Activated CD8-positive, alpha-beta memory T cell treated with anti-CD3 and anti-CD28 coated beads for 4 hours (primary cell): Measurements from ENCODE around the gene ADGRG1.
A peak's percentile ranks its signal among the peaks of the same experiment; 100 is the strongest.

Source experiments
- DNase-seq, 2 donors: peaks; one replicate each; pipeline ENCODE4 v3.0.0-alpha.2; 2020; ENCODE audit warnings: low read depth in 2 of 2

Gene ADGRG1

DNA sequence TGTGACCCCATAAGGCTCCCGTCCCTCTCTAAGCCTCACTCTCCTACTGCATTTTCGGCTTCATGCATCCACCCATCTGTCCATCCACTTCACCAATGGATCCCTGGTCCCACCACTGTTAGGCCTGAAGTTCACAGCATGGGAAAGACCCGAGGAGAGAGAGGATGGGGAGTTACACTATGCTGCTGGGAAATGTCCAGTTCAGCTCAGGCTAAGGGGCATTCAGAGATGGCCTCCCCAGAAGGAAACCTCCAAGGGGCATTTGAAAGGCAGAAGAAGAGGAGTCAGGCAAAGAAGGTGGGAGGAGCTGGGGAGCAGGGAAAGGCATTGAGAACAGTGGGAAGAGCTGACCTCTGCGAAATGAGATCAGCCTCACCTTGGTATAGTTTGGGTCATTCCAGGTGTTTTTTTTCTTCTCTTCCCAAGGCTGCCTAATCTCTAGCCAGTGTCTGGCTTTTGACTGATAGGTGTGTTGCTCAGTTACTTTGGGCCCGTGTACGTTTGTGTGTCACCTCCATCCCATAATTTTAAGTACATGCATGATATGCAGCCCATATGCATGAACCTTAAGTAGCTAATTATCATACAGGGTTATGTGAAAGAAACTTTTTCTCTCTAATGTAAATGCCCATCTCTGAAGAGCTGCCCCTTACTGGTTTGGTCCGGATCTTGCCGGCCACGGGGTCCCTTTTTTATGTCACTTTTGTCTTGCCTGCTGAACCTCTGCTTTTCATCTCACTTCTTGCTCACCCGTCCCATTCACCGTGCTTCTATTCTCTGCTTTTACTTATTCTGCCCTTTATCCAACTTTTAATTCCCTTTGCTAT lies 54.6 kb downstream of the ADGRG1 start:
- DNase-seq: no peak

DNA sequence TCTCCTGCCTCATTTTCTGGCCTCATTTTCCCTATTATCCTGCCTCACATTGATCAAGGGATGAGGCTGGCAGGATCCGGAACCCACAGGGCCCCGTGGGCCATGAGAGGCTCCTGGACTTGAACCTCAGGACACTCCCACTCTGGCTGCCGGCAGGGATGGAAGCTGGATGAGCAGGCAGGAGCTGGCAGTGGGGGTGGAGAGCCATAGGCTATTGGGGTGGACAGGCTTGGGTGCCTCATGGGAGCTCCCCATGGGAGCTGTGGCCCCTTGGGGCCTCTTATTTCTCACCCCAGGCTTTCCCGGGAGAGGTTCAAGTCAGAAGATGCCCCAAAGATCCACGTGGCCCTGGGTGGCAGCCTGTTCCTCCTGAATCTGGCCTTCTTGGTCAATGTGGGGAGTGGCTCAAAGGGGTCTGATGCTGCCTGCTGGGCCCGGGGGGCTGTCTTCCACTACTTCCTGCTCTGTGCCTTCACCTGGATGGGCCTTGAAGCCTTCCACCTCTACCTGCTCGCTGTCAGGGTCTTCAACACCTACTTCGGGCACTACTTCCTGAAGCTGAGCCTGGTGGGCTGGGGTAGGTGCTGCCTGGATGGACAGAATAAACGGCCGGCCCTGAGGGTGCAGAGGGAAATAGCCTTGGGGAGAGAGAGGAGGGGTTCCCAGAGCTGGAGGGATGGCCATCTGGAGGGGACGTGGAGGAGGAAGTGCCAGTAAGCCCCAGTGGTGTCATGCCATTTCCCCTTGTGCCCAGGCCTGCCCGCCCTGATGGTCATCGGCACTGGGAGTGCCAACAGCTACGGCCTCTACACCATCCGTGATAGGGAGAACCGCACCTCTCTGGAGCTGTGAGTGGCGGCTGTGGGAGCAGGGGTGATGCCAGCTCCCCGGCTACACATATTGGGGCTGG lies 55.5 kb downstream of the ADGRG1 start:
- no peak for DNase-seq

- DNase-seq: no peak
These were observed 56.4 kb downstream of the ADGRG1 start for GRCh38 chr16:57684626-57685358.

DNA sequence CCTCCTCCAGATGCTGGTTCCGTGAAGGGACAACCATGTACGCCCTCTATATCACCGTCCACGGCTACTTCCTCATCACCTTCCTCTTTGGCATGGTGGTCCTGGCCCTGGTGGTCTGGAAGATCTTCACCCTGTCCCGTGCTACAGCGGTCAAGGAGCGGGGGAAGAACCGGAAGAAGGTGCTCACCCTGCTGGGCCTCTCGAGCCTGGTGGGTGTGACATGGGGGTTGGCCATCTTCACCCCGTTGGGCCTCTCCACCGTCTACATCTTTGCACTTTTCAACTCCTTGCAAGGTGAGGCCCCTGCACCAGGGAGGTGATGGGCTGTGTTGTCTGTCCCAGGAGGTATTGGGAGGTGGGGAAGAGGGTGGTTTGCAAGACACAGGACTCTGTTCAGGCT lies 57.2 kb downstream of the ADGRG1 start:
- no peak for DNase-seq

GRCh38 chr16:57686577-57686976 lies 58.1 kb downstream of the ADGRG1 start:
- no peak for DNase-seq

DNA sequence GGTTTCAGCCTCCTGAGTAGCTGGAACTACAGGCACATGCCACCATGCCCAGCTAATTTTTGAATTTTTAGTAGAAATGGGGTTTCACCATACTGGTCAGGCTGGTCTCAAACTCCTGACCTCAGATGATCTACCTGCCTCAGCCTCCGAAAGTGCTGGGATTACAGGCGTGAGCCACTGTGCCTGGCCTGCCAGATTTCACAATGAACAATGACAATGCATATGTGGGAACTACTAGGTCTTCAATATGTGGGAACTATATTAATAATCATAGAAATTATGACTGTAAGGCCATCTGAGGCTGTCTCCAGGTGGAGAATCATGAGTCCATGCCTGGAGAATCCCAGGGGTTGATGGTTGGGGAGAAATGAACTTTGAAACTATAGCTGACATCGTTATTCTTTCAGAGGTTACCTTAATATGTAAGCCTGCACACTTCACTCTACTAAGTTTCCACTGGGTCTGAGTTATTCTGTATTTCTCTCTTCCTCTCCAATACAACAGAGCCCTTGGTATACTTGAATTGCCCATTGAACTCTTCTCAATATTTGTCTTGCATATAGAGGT lies 59.0 kb downstream of the ADGRG1 start:
- no peak for DNase-seq

GRCh38 chr16:57688487-57688986 lies 60.1 kb downstream of the ADGRG1 start:
- DNase-seq: no peak

GRCh38 chr16:57688987-57689761 lies 60.7 kb downstream of the ADGRG1 start:
- no peak for DNase-seq

- peak in 1 of 2 donors; percentile 4 for DNase-seq
These were observed 61.5 kb downstream of the ADGRG1 start for GRCh38 chr16:57689762-57690558.

DNA sequence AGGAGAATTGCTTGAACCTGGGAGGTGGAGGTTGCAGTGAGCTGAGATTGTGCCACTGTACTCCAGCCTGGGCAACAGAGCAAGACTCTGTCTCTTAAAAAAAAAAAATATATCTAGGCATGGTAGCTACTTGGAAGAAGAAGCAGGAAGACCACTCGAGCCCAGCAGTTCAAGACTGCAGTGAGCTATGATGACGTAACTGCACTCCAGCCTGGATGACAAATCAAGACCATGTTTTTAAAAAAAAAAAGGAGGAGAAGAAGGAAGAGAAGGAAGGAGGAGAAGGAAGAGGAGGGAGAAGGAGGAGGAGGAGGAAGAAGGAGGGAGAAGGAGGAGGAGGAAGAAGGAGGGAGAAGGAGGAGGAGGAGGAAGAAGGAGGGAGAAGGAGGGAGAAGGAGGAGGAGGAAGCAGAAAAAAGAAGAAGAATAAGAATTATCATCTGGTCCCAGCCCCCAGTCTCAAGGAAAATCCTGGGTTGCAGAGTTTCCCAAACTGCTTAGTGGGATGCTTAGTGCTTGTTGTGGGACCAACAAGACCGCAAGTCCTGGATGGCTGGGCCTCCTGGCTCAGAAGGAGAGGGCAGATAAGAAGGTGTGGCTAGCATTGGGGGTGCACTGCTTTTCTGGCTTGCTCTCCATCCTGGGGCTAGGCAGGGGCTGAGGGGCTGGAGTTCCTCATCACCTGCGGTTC lies 62.5 kb downstream of the ADGRG1 start:
- DNase-seq: no peak

DNA sequence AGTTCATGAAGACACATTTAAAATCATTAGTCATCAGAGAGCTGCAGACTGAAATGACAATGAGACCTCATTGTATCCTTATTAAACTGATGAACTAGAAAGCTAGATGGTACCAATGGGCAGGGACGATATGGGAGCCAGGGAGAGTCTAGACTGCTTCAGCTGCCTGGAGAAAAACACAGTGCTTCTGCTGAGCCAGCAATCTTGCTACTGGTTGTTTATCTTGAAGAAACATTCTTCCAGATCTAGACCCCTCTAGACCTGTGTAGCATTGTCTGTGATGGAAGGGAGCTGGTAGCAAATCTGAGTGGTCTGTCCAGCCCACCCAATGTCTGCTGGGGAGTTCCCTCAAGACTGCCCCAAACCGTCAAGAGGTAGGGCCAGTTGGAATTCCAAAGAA lies 64.2 kb downstream of the ADGRG1 start:
- no peak for DNase-seq

- DNase-seq: no peak
These were observed 65.1 kb downstream of the ADGRG1 start for GRCh38 chr16:57693550-57693949.

DNA sequence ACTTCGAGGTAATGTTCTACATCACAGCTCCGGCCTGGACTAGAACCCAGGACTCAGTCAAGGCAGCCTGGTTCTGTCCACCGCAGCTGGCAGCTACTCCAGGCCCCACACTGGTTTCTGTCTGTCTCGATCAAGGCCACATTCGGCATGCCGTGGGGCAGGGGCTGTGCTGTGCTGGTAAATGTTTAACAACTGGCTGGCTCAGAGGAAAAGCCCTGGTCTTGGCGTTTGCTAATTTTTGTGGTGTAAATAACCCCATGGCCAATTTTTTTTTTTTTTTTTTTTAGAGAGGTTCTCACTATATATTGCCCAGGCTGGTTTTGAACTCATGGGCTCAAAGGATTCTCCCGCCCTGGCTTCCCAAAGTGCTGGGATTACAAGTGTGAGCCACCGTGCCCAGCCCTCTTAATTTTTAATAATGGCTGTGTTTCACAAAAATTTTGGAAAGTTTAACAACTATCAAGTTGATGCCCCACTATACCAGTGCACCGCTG lies 65.8 kb downstream of the ADGRG1 start:
- DNase-seq: no peak

DNA sequence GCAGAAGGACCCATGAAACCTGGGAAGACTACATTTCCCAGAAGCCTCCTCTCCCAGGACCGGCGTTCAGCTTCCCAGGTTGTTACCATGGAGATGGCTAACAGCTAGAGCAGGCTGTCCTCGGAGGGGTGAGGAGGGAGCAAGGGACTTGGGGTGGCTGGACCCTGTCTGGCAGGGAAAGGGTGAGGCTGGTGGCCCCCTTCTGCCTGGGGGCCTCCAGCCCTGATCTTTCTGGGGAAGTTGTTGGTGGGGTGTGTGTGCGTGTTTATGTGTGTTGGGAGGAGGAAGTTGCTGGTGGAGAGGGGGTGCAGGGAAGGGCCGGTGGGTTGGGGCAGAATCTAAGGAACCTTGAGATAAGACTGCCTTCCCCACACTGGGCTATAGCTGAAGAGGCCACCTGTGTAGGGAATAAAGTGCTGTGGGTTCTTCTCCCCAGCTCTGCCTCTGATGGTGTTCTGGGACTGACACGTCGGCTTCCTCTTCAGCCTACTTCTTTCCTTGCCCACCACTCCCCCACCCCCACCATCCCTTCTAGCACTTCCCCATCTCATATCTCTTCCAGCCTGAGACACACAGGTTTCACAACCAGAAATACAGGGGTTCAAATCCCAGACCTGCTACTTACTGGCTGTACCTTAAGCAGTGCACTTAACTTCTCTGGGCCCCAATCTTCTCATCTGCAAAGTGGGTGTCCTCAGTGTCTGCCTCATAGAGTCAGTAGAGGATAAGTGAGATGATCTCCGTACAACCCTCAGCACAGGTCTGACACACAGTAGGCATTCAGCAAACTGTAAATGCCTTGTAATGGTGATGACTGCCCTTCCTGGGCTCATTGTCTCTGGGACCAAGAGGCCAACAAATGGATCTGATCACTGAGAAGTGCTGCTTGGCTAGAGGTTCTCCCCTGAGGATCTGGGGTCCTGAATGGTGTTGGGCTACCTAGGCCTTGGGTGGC lies 66.6 kb downstream of the ADGRG1 start, which contains the start of gene DRC7:
Gene DRC7, plus strand, starts transcription at position 82 of the 955 bp plus-strand sequence. CDS start 3,144 bp downstream, outside the sequence.
- DNase-seq: no peak

DNA sequence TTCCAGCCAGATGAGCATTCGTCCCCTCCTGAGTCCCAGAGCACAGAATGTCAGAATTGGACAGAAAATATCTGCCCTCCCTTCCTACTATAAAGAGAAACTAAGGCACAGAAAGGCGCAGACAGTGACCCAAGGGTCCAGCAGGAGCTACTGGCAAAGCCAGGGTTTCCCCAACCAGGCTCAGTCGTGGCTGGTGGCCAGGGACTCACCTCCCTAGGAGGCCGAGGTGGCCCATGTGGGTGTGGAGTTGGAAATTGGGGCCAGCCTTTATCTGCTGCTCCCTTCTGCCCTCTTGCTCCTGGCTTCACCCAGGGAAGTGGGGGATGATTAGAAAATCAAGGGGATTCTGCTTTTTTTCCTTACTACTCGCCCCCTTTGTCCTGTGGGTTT lies 67.2 kb downstream of the ADGRG1 start:
- DNase-seq: no peak

- DNase-seq: no peak
These were observed 67.8 kb downstream of the ADGRG1 start for GRCh38 chr16:57696240-57696639.

GRCh38 chr16:57697896-57698537 lies 69.6 kb downstream of the ADGRG1 start:
- no peak for DNase-seq
